Activated CD8-positive, alpha-beta memory T cell treated with anti-CD3 and anti-CD28 coated beads, Interleukin-2, amount 50 U/mL, for 1 hour (primary cell): Measurements from ENCODE around the gene SLBP.

ENCODE experiments used
- DNase-seq: peaks from one replicate; pipeline ENCODE4 v3.0.0-alpha.2; 2020; ENCODE audit errors: extremely low read depth

SLBP gene

GRCh38 chr4:1727117-1728031, 15.3 kb upstream of the SLBP start:
- no peak for DNase-seq

GRCh38 chr4:1726146-1726934, 14.2 kb upstream of the SLBP start:
- DNase-seq, result peak; percentile 57

- no peak for DNase-seq
Observed at GRCh38 chr4:1725521-1725920, 13.4 kb upstream of the SLBP start.

GRCh38 chr4:1723131-1723801, 11.1 kb upstream of the SLBP start:
- DNase-seq, result no peak

- no peak for DNase-seq
Observed at GRCh38 chr4:1722551-1723118, 10.5 kb upstream of the SLBP start.

- DNase-seq, result no peak
Observed at GRCh38 chr4:1721666-1722550, 9.8 kb upstream of the SLBP start.

- DNase-seq, result peak; percentile 87
Observed at GRCh38 chr4:1721003-1721665, 9.0 kb upstream of the SLBP start, which contains the start of the genes TACC3 and TMEM129. TSS of gene TACC3 (plus strand) at chr4:1721521. CDS start at chr4:1723422, 1,901 bp downstream. TSS of gene TMEM129 (minus strand) at chr4:1721323. CDS start at chr4:1720837, 486 bp downstream.

- no peak for DNase-seq
Observed at GRCh38 chr4:1720163-1720983, 8.3 kb upstream of the SLBP start.

- no peak for DNase-seq
Observed at GRCh38 chr4:1718095-1718850, 6.2 kb upstream of the SLBP start.

- no peak for DNase-seq
Observed at GRCh38 chr4:1717129-1718094, 5.3 kb upstream of the SLBP start.

GRCh38 chr4:1716065-1716945, 4.2 kb upstream of the SLBP start:
- no peak for DNase-seq

- no peak for DNase-seq
Observed at GRCh38 chr4:1715002-1715758, 3.1 kb upstream of the SLBP start.

GRCh38 chr4:1714303-1715001, 2.3 kb upstream of the SLBP start:
- no peak for DNase-seq

GRCh38 chr4:1713003-1713851, 1.1 kb upstream of the SLBP start:
- DNase-seq, result no peak
